ENCODE measurements around the gene KRT1.

DNA sequence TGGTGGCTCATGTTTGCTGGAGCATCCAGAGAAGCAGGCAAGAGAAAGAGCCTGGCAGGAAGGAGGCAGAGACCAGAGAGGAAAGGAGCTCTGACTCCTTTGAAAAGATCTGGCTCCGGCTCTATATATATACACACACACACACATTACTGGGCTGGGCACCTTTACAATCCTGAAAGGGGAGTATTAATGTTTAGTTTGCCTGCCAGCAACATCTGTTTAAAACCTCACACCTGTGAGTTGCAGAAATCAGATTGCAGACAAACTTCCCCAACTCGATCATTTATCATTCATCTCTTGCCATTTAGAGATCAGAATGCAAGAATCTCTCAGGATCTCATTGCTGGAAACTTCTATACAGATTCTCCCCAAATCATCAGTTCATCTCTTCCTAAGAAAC, 23.2 kb upstream of the KRT1 start, which contains the start of gene KRT77:
- TF ChIP-seq, protein P1, sequence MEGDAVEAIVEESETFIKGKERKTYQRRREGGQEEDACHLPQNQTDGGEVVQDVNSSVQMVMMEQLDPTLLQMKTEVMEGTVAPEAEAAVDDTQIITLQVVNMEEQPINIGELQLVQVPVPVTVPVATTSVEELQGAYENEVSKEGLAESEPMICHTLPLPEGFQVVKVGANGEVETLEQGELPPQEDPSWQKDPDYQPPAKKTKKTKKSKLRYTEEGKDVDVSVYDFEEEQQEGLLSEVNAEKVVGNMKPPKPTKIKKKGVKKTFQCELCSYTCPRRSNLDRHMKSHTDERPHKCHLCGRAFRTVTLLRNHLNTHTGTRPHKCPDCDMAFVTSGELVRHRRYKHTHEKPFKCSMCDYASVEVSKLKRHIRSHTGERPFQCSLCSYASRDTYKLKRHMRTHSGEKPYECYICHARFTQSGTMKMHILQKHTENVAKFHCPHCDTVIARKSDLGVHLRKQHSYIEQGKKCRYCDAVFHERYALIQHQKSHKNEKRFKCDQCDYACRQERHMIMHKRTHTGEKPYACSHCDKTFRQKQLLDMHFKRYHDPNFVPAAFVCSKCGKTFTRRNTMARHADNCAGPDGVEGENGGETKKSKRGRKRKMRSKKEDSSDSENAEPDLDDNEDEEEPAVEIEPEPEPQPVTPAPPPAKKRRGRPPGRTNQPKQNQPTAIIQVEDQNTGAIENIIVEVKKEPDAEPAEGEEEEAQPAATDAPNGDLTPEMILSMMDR (IDR thresholded peaks at IDR 0.05; ENCODE audit: low read length): no peak
- TF ChIP-seq EZH2phosphoT487 (IDR thresholded peaks at IDR 0.05; ENCODE audit: low read length): no peak
